CD4-positive, alpha-beta T cell treated with Interleukin-15 for 4 hours (primary cell): Measurements from ENCODE around the gene CLDN11.

ENCODE experiments used
- DNase-seq: peaks from one replicate; pipeline ENCODE4 v3.0.0-alpha.2; 2020; ENCODE audit warnings: low spot score

CLDN11 gene

GRCh38 chr3:170426240-170426797, 7.7 kb downstream of the CLDN11 start:
- no peak for DNase-seq

- no peak for DNase-seq
Observed at GRCh38 chr3:170428095-170428494, 9.4 kb downstream of the CLDN11 start.

- no peak for DNase-seq
Observed at GRCh38 chr3:170429050-170429449, 10.4 kb downstream of the CLDN11 start.

GRCh38 chr3:170431054-170431453, 12.4 kb downstream of the CLDN11 start:
- no peak for DNase-seq

- no peak for DNase-seq
Observed at GRCh38 chr3:170432416-170432815, 13.7 kb downstream of the CLDN11 start.

GRCh38 chr3:170436697-170437096, 18.0 kb downstream of the CLDN11 start:
- DNase-seq: no peak

GRCh38 chr3:170437176-170437575, 18.5 kb downstream of the CLDN11 start:
- no peak for DNase-seq

GRCh38 chr3:170437696-170438407, 19.2 kb downstream of the CLDN11 start:
- DNase-seq: no peak

GRCh38 chr3:170438836-170439235, 20.2 kb downstream of the CLDN11 start:
- DNase-seq: no peak

GRCh38 chr3:170440344-170440743, 21.7 kb downstream of the CLDN11 start:
- DNase-seq: no peak

- no peak for DNase-seq
Observed at GRCh38 chr3:170441412-170441811, 22.7 kb downstream of the CLDN11 start.

- no peak for DNase-seq
Observed at GRCh38 chr3:170442947-170443346, 24.3 kb downstream of the CLDN11 start.

- DNase-seq: no peak
Observed at GRCh38 chr3:170443457-170443856, 24.8 kb downstream of the CLDN11 start.

- DNase-seq: no peak
Observed at GRCh38 chr3:170448584-170448983, 29.9 kb downstream of the CLDN11 start.

GRCh38 chr3:170450039-170450438, 31.4 kb downstream of the CLDN11 start:
- DNase-seq: no peak

- DNase-seq: no peak
Observed at GRCh38 chr3:170454509-170454908, 35.8 kb downstream of the CLDN11 start.

- no peak for DNase-seq
Observed at GRCh38 chr3:170458285-170458684, 39.6 kb downstream of the CLDN11 start.

GRCh38 chr3:170463011-170463410, 44.3 kb downstream of the CLDN11 start:
- no peak for DNase-seq

- DNase-seq: no peak
Observed at GRCh38 chr3:170465955-170466354, 47.3 kb downstream of the CLDN11 start.

GRCh38 chr3:170467007-170467406, 48.3 kb downstream of the CLDN11 start:
- DNase-seq: no peak

- no peak for DNase-seq
Observed at GRCh38 chr3:170467571-170468147, 49.0 kb downstream of the CLDN11 start.

GRCh38 chr3:170469151-170470062, 50.7 kb downstream of the CLDN11 start:
- no peak for DNase-seq
